Choroid plexus epithelial cell (primary cell): ENCODE measurements around the gene SPACA5.

Experiments used
- DNase-seq: peaks from one replicate; pipeline ENCODE4 v3.0.0-alpha.2; 2010; ENCODE audit warnings: low read depth
- H3K4me3 ChIP-seq: 2 replicates; pipeline ENCODE4 v1.5.1; 2011; ENCODE audit warnings: low read depth, mild to moderate bottlenecking, control low read depth, low read length, moderate library complexity
- CTCF ChIP-seq: conservative IDR thresholded peaks from 2 replicates; pipeline ENCODE4 v1.5.1; 2011; ENCODE audit warnings: low read depth, mild to moderate bottlenecking, control low read depth, inconsistent platforms, low read length, moderate library complexity

SPACA5 gene

GRCh38 chrX:48046846-48047245 lies 40.1 kb downstream of the SPACA5 start:
- H3K4me3 ChIP-seq: no peak overlapping the region
- no peak for DNase-seq
- TF ChIP-seq CTCF: no peak

- no peak overlapping the region for H3K4me3 ChIP-seq
- TF ChIP-seq CTCF: no peak
- no peak for DNase-seq
These were observed 52.0 kb downstream of the SPACA5 start for GRCh38 chrX:48058621-48059295.

- no peak for TF ChIP-seq CTCF
- DNase-seq: no peak
- H3K4me3 ChIP-seq: no peak overlapping the region
These were observed 52.5 kb downstream of the SPACA5 start for GRCh38 chrX:48059296-48059639.
